Right cardiac atrium (tissue), 5 donors: Measurements from ENCODE around the gene ZNF444. TPM values are rescaled to one million over a fixed set of nuclear protein-coding genes. Genes with fewer than 3 reads are reported as not detected.

ENCODE experiments used
- ATAC-seq, 2 donors: fragments of 200-7000 bp; cut with Tn5 transposase; one replicate each; pipeline versions ENCODE4 v1.8.0 to v1.9.1; 2020; ENCODE audit warnings: moderate library complexity in 2 of 2, mild to moderate bottlenecking in 1 of 2
- DNase-seq, 3 donors: peaks; one replicate each; pipeline ENCODE4 v3.0.0-alpha.2; 2020
- H3K27ac ChIP-seq: one replicate; pipeline ENCODE4 v1.5.1; 2013; ENCODE audit warnings: mild to moderate bottlenecking, low read length, control low read depth, moderate library complexity
- H3K27me3 ChIP-seq: one replicate; pipeline ENCODE4 v1.6.1; 2013; ENCODE audit not compliant: control insufficient read depth, insufficient read depth
- H3K4me1 ChIP-seq: one replicate; pipeline ENCODE4 v1.6.1; 2013; ENCODE audit warnings: low read length; ENCODE audit not compliant: control insufficient read depth, insufficient read depth
- H3K4me3 ChIP-seq: one replicate; pipeline ENCODE4 v1.5.1; 2013; ENCODE audit warnings: low read length, control low read depth
- H3K9me3 ChIP-seq: one replicate; pipeline ENCODE4 v1.6.1; 2013; ENCODE audit warnings: low read length; ENCODE audit not compliant: control insufficient read depth
- WGBS: extraction: QIAGEN DNeasy Blood & Tissue Kit; methylation state at CpG from one replicate; pipeline ENCODE4 v1.1.7; 2013; 5-methylcytosine and 5-hydroxymethylcytosine counted together
- intact Hi-C, 4 donors: fragments of 100-400 bp; cut with DNase I; formaldehyde crosslinking; loops; one replicate each; pipeline versions ENCODE4 v1.11.0 to v1.14.0; 2022 to 2023
- polyA plus RNA-seq: library from polyadenylated mRNA; stranded (reverse); fragments of 200-250 nt; gene quantifications from one replicate; pipeline ENCODE4 v1.2.3, GENCODE V29; 2013
- total RNA-seq, 4 donors: library from RNA; stranded (reverse); fragmentation: NEBNext Ultra II Directional; extraction: Animal tissue kit (Norgen Biotek cat#: 25700); gene quantifications; one replicate each; pipeline ENCODE4 v1.2.1, GENCODE V29; 2021
- donor health status: healthy with polysubstance abuse.
- donor health status: DM: no; HTN: yes; CAD: no.
- donor health status: DM: no; HTN: no; CAD: no.
- donor health status: DM: no; HTN: yes; CAD: no; lungs with severe emphysema.
- donor health status: DM: yes; HTN: yes; CAD: no.

ZNF444 gene
- total and polyA plus RNA-seq, 5 donors: 19.3 to 29.3 (median 22.1) TPM

GRCh38 chr19:56123266-56123891, 17.7 kb upstream of the ZNF444 start:
- no peak for ATAC-seq
- peak in 2 of 3 donors; percentile 54 to 66 for DNase-seq
- intact Hi-C loops: no loop called here
- Histone ChIP-seq H3K9me3 (no peaks in the 10 kb centered on the region), H3K4me1 (peaks cover 12% of the 10 kb centered on the region), H3K27ac (no peak overlapping the region), H3K27me3 (no peaks in the 10 kb centered on the region), H3K4me3 (no peak overlapping the region)
- 69% methylated on average over 16 of the region's 16 CpGs for WGBS

GRCh38 chr19:56124578-56124977, 16.5 kb upstream of the ZNF444 start:
- H3K4me3 ChIP-seq: no peak overlapping the region
- H3K4me1 ChIP-seq: peaks cover 4% of the 10 kb centered on the region
- no peaks in the 10 kb centered on the region for H3K9me3 ChIP-seq
- DNase-seq (no peak), ATAC-seq (no peak)
- H3K27ac ChIP-seq: no peak overlapping the region
- intact Hi-C loops: no loop called here
- no peaks in the 10 kb centered on the region for H3K27me3 ChIP-seq
- WGBS: 90% methylated on average over 4 of the region's 4 CpGs

- 50% methylated on average over 16 of the region's 16 CpGs for WGBS
- peak in 2 of 3 donors; percentile 36 to 56 for DNase-seq
- ATAC-seq: no peak
- H3K27ac ChIP-seq: no peak overlapping the region
- H3K4me1 ChIP-seq: no peaks in the 10 kb centered on the region
- intact Hi-C loops: no loop called here
- H3K9me3 ChIP-seq: no peaks in the 10 kb centered on the region
- no peaks in the 10 kb centered on the region for H3K27me3 ChIP-seq
- H3K4me3 ChIP-seq: no peak overlapping the region
Measured at GRCh38 chr19:56125806-56126590, 15.1 kb upstream of the ZNF444 start.

GRCh38 chr19:56126983-56127780, 13.9 kb upstream of the ZNF444 start:
- DNase-seq (peak in 1 of 3 donors; percentile 28), ATAC-seq (no peak)
- no peaks in the 10 kb centered on the region for H3K4me1 ChIP-seq
- 88% methylated on average over 19 of the region's 19 CpGs for WGBS
- intact Hi-C loops: no loop called here
- H3K4me3 ChIP-seq: no peak overlapping the region
- H3K27me3 ChIP-seq: no peaks in the 10 kb centered on the region
- H3K27ac ChIP-seq: no peak overlapping the region
- H3K9me3 ChIP-seq: no peaks in the 10 kb centered on the region

GRCh38 chr19:56130006-56130405, 11.1 kb upstream of the ZNF444 start:
- H3K4me1 ChIP-seq: no peaks in the 10 kb centered on the region
- DNase-seq (no peak), ATAC-seq (no peak)
- H3K9me3 ChIP-seq: no peaks in the 10 kb centered on the region
- WGBS: 83% methylated on average over 7 of the region's 7 CpGs
- no peaks in the 10 kb centered on the region for H3K27me3 ChIP-seq
- intact Hi-C loops: no loop called here
- no peak overlapping the region for H3K27ac ChIP-seq
- H3K4me3 ChIP-seq: no peak overlapping the region

GRCh38 chr19:56131651-56132050, 9.4 kb upstream of the ZNF444 start:
- H3K4me3 ChIP-seq: no peak overlapping the region
- intact Hi-C loops: no loop called here
- H3K9me3 ChIP-seq: no peaks in the 10 kb centered on the region
- ATAC-seq: no peak
- H3K4me1 ChIP-seq: no peaks in the 10 kb centered on the region
- H3K27ac ChIP-seq: no peak overlapping the region
- H3K27me3 ChIP-seq: no peaks in the 10 kb centered on the region
- DNase-seq: no peak
- 81% methylated on average over 8 of the region's 8 CpGs for WGBS

- Histone ChIP-seq H3K4me3 (no peak overlapping the region), H3K9me3 (no peaks in the 10 kb centered on the region), H3K27me3 (no peaks in the 10 kb centered on the region), H3K27ac (peak overlapping the region; percentile 70), H3K4me1 (no peaks in the 10 kb centered on the region)
- intact Hi-C loops: no loop called here
- DNase-seq (peak in 2 of 3 donors; percentile 48 to 65), ATAC-seq (peak; percentile 84 to 91)
- 30% methylated on average over 14 of the region's 14 CpGs for WGBS
Measured at GRCh38 chr19:56132316-56132822, 8.7 kb upstream of the ZNF444 start.

- no peaks in the 10 kb centered on the region for H3K9me3 ChIP-seq
- intact Hi-C loops: no loop called here
- DNase-seq: no peak
- H3K4me1 ChIP-seq: no peaks in the 10 kb centered on the region
- H3K27ac ChIP-seq: no peak overlapping the region
- no peak overlapping the region for H3K4me3 ChIP-seq
- no peaks in the 10 kb centered on the region for H3K27me3 ChIP-seq
- 77% methylated on average over 14 of the region's 14 CpGs for WGBS
- no peak for ATAC-seq
Measured at GRCh38 chr19:56133858-56134653, 7.0 kb upstream of the ZNF444 start.

- DNase-seq (no peak), ATAC-seq (no peak)
- H3K27ac ChIP-seq: no peak overlapping the region
- no peaks in the 10 kb centered on the region for H3K27me3 ChIP-seq
- WGBS: 87% methylated on average over 5 of the region's 5 CpGs
- no peak overlapping the region for H3K4me3 ChIP-seq
- H3K4me1 ChIP-seq: no peaks in the 10 kb centered on the region
- H3K9me3 ChIP-seq: no peaks in the 10 kb centered on the region
- intact Hi-C loops: no loop called here
Measured at GRCh38 chr19:56134654-56134921, 6.5 kb upstream of the ZNF444 start.

- ATAC-seq: no peak
- 60% methylated on average over 10 of the region's 10 CpGs for WGBS
- no peak for DNase-seq
- Histone ChIP-seq H3K27ac (no peak overlapping the region), H3K4me3 (no peak overlapping the region), H3K4me1 (peaks cover 3% of the 10 kb centered on the region), H3K27me3 (no peaks in the 10 kb centered on the region), H3K9me3 (no peaks in the 10 kb centered on the region)
- intact Hi-C loops: no loop called here
Measured at GRCh38 chr19:56136362-56136761, 4.7 kb upstream of the ZNF444 start.
